Right lobe of liver (tissue), 4 donors: ENCODE measurements around the gene HPX.

Source experiments
- POLR2A ChIP-seq: fragments of 450-650 bp; IDR thresholded peaks from one replicate; pipeline ENCODE4 v1.6.1; 2017; ENCODE audit warnings: antibody characterized with exemption, mild to moderate bottlenecking
- TF ChIP-seq, protein P1 (sequence below), 4 donors: fragments of 200-600 bp in 3 of 4; fragments of 450-650 bp in 1 of 4; IDR thresholded peaks; one replicate each; pipeline versions ENCODE4 v1.5.1 to v1.8.0; 2016 to 2022; ENCODE audit warnings: antibody characterized with exemption in 4 of 4, mild to moderate bottlenecking in 2 of 4
- donor health status: DM: no; HTN: no; CAD: no.
- donor health status: DM: no; HTN: no; CAD: no.
- donor health status: DM: no; HTN: yes; CAD: no.

DNA sequence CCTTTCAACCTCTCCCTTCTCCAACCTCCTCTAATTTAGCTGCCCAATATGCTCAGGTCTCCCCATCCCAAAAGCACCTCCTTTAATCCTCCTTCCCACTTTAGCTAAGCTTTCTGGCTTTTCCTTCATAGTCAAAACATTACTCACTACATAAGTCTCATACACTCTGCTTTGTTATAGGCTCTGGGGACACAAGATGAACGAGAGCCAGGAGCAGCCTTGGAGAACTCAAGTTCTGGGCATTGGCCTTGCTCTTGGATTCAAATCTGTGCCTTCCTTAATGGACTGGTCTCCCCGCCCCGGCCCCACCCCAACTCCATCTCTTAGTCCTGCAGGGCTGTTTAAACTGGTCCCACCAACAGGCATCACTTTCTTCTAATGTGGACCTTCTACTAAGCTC, 11.4 kb upstream of the HPX start:
- TF ChIP-seq, protein P1, sequence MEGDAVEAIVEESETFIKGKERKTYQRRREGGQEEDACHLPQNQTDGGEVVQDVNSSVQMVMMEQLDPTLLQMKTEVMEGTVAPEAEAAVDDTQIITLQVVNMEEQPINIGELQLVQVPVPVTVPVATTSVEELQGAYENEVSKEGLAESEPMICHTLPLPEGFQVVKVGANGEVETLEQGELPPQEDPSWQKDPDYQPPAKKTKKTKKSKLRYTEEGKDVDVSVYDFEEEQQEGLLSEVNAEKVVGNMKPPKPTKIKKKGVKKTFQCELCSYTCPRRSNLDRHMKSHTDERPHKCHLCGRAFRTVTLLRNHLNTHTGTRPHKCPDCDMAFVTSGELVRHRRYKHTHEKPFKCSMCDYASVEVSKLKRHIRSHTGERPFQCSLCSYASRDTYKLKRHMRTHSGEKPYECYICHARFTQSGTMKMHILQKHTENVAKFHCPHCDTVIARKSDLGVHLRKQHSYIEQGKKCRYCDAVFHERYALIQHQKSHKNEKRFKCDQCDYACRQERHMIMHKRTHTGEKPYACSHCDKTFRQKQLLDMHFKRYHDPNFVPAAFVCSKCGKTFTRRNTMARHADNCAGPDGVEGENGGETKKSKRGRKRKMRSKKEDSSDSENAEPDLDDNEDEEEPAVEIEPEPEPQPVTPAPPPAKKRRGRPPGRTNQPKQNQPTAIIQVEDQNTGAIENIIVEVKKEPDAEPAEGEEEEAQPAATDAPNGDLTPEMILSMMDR (IDR thresholded peaks at IDR 0.05): no peak
- no peak for TF ChIP-seq POLR2A
